ENCODE data around the gene FAM219A.

GRCh38 chr9:34457266-34458012 is 931 bp downstream of the FAM219A start:
- TF ChIP-seq, protein P1, sequence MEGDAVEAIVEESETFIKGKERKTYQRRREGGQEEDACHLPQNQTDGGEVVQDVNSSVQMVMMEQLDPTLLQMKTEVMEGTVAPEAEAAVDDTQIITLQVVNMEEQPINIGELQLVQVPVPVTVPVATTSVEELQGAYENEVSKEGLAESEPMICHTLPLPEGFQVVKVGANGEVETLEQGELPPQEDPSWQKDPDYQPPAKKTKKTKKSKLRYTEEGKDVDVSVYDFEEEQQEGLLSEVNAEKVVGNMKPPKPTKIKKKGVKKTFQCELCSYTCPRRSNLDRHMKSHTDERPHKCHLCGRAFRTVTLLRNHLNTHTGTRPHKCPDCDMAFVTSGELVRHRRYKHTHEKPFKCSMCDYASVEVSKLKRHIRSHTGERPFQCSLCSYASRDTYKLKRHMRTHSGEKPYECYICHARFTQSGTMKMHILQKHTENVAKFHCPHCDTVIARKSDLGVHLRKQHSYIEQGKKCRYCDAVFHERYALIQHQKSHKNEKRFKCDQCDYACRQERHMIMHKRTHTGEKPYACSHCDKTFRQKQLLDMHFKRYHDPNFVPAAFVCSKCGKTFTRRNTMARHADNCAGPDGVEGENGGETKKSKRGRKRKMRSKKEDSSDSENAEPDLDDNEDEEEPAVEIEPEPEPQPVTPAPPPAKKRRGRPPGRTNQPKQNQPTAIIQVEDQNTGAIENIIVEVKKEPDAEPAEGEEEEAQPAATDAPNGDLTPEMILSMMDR (IDR thresholded peaks at IDR 0.05) = no peak
- TF ChIP-seq POLR2A (IDR thresholded peaks at IDR 0.05) = peak in 1 of 2 donors; percentile 38
